Activated CD4-positive, alpha-beta T cell treated with anti-CD3 and anti-CD28 coated beads, Interleukin-2, amount 50 U/mL, for 24 hours (primary cell): Measurements from ENCODE around the gene ATP6V0D1.

Experiments
- DNase-seq, 2 donors: peaks; one replicate each; pipeline ENCODE4 v3.0.0-alpha.2; 2020; ENCODE audit warnings: low read depth in 1 of 2, low spot score in 1 of 2

ATP6V0D1 gene

DNA sequence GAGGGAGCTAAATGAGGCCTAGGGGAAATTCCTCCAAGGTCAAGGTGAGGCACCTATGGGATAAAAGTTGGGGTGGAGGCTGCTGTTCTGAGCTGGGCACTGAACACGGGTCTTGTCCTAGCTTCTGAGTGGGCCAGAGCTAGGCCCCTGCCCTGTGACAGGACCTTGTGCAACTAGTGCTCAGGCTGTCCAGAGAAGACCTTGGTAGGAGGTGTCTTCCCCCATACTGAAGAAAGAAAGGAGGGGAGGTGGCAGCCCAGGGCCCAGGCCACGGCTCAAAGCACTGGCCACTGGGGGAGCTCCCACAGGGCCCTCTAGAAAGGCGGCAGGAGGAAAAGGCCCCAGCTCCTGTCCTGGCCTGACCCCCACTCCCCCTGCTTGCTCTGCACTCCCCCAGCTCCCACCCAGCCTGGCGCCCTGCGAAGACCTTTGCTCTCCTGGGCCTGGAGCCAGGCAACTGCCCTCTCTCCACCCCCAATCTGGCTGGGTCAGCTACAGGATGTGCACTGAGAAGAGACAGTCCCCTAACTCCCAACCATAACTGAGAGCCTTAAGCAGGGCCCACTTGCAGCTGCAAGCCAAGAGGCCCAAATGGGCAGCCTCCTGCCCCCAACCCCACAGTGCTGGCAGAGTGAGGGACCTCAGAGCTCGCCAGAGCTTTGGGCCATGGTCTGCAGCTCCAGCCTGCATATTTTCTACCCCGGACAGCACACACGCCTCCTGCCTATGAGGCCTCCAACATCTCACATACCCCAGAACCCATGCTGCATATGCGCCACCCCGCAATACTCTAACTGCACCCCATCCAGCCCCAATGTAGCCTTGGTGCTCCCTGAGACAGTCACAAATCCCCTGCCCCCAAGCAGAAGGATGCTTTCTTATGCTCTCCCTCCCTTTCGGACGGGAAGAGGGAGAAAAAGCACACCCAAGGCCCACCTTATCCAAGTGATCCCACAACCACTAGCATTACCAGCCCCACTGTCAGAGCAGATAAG, 34.7 kb downstream of the ATP6V0D1 start:
- DNase-seq = no peak

DNA sequence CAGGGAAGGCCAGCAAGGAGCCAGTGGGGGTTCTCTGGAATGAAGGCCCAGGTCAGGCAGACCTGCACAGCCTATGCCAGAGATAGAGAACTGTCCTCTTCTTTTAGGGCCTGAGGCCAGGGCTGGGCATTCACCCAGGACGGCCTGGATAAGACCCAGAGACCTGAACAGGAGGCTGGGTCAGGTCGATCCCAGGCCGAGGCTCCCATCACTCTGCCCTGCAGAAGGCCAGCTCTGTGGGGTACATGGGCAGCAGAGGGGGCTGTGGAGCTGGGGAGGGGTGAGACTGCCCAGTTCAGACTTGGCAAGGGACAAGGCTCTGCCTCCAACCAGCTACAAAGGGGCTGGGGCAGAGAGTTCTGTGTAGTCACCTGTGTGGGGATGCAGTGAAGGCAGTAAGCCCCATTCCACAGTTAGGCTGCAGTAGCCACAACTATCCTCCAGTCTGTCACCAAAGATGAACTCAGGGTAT, 35.5 kb downstream of the ATP6V0D1 start:
- DNase-seq = no peak

DNA sequence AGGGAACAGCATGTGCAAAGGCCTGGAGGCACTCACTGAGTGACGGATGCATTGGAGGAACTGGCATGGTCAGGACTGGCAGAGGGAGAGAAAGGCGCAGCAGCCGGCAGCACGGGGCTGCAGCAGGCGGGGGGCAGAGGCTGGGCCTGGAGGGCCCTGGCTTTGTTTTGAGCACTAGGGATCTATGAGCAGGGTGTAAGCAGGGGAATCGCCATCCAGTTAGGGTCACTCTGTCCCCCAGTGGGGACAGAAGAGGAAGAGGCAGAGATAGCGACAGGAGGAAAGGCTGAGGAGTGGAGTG, 35.9 kb downstream of the ATP6V0D1 start:
- no peak for DNase-seq

DNA sequence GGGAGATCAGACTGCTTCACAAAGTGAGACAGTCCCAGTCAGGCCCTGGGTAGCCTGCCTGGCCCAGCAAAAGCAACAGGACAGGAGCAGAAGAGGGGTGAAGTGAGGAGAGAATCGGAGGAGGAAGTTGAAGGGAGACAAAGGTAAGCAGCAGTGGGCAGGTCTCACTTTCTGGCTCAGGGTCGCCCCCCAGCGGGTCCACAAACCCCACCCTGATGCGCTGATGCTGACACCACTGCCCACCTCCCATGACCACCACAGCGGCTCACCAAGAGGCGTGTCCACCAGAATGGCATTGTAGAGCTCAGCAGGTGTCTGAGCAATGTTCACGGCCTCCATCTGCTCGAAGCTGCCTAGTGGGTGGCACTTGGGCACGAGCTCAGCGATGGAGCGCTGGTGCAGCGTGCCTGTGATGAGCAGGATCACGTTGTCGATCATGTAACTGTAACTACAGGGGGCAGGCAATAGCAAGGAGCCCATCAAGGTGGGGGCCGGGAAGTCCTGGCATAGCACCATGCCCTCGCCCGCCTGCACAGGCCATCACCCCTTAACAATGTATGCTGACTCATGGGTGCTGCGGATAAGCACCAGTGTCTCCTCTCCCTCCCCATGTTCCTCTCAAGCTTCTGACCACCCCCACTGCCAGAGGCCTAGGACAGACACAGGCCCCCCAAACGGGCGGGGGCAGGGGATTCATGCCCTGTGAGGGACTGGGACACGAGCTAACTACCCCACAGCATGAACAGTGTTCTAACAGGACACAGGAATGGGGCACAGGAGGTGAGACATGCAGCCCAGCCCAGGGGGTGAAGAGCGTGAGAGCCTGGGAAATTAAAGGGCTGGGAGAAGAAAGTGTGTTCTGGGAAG, 36.5 kb downstream of the ATP6V0D1 start:
- no peak for DNase-seq

DNA sequence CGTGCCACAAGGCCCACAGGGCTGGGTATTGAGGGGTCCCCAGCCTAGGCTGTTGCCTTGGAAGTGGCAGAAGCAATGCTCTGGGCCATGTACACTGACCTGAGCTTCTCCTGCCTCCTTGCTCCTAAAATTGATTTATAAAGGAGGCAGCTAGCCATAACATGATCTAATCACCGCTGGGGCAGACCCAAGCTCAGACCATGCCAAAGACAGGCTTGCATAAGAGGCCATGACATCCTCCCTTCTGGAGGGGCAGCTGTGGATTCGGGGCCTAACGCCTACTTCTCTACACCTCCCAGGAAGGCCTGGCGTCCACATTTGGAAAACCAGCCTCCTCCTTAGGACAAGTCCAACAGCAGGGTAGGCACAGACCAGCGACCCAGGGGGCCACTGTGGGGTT, 37.7 kb downstream of the ATP6V0D1 start:
- DNase-seq = no peak

DNA sequence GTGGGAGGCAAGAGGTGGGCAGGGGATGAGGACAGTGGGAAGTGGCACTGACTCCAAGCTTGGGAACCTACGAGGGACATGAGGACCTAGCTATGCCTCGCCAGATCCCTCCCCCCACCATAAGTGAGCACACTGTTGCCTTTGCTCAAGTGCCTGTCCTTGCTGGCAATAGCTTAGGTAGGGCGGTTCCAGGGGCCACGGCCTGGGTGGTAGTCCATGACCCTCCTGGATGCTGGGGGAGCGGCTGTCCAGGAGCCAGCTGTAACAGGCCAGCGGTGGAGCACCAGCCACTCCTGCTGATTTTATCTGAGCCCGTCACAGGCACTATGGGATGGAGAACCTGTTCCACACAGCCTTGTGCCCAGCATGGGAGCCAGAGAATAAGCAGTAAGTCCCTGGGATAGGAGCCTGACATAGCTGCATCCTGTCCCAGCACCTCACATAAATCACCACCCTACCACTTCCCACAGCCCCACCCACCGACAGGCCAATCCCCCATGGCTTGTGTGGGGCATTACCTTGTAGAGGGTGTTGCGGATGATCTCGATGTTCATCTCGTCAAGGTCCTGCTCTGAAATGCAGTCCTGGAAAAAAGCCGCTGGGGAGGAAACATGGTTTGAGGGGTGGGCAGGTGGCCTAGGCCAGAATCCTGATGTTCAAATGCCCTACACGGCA, 38.2 kb downstream of the ATP6V0D1 start:
- DNase-seq = no peak

DNA sequence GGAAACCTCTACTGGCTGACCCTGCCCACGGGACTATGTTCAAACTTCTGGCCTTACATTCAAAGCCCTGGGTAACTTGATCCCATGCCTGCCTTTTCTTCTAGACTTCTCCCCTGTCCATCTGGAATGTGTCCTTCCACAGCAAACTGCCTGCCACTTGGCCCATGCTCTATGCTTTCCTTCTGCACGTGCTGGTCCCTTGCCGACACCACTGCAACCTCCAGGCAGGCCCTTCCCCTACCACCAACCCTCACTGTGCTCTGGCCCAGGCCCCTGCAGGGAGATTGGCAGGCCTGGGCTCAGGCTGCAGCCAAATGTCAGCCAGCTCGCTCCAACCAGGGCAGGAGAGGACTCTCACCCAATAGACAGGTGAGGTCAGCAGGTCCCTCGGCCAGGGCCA, 39.0 kb downstream of the ATP6V0D1 start:
- DNase-seq = no peak

DNA sequence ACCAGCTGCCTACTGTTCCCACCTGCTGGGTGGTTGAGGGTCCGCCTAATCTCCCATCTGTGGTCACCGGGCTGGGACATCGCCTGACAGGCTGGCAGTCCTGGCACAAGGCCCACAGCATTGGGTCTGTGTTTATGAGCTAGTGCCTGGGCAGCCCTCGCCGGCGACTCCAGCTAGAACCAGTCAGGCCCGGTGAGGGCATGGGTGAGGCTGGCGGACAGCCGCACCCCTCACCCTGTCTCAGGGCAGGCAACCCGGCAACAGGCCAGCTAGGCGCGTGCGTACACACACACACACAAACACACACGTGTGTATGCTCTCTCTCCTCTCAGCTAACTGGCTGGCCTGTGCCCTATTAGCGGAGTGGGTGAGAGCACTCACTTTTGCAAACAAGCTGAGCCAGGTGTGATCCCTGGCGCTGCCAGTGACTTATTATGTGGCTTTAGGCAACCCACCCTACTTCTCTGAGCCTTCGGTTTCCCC, 39.6 kb downstream of the ATP6V0D1 start:
- no peak for DNase-seq

DNA sequence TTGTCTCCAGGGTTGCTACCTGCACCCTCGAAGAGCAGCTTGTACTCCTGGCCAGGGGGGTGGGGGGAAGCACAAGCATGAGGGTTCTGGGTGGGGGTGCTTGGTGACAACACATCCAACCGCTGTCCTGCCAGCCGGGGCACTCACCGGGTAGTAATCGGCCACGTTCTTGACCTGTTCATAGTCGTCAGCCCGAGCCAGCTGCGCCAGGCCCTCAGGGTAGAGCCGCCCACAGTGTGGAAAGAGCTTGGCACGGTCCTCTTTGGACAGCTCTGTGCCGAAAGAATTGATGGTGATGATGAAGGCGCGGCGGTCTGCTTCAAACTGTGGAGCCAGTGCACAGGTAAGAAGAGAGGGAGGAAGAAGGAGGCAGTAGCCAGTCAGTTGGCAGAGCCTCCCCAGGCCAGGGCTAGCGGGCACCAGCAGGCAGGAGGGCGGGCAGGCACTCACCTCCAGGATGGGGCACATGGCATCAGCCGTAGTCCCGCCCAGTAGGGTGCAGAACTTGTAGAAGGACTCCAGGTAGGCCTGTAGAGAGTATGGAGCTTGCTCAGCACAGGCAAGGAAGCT, 42.0 kb downstream of the ATP6V0D1 start:
- DNase-seq = no peak

DNA sequence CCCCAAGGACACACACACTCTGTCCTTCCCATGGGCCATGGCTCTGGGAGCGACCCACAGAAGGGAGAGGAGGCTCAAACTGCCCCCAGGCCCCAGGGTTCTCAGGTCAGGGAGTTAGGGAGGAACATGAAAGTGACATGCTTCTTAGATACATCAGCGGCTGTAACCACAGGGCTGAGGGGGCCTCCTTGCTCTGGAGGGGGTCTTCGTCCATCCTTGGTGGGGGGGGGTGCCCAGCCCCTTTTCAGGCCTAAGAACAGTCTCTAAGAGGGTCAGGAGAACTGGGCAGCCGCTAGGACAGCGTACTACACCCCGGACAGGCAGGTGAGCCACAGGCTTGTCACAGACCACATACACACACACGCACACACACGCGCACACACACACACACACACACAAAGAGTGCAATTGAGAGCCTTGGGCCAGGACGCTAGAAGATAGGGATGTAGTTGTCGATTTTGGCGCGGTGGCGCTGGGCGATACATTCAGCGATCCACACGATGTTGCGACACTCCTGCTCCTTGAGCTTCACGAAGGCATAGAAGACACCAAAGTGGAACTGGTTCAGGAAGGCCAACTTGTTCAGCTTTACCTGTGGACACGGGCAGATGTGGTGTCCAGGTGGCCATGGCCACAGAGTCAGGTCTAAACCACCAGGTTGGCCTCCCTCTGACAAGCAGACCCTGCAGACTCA, 42.7 kb downstream of the ATP6V0D1 start:
- DNase-seq = no peak

DNA sequence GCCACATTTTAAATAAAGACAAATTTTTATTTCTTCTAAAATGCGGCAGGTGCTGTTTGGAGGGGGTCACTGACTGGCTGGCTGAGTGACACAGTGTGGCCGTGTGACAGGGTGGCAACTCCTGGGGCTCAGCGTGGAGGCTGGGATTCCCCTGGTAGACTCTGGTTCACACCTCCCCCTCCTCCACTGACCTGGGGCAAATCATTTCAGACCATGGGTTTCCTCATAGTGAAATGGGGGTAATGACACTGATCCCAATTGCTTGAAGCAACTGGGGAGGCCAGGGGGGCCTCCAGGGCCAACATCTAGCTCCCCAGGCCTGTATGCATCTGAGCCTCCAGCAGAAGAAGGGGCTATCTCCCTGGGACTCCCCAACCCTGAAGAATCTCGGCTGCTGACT, 43.4 kb downstream of the ATP6V0D1 start:
- no peak for DNase-seq

DNA sequence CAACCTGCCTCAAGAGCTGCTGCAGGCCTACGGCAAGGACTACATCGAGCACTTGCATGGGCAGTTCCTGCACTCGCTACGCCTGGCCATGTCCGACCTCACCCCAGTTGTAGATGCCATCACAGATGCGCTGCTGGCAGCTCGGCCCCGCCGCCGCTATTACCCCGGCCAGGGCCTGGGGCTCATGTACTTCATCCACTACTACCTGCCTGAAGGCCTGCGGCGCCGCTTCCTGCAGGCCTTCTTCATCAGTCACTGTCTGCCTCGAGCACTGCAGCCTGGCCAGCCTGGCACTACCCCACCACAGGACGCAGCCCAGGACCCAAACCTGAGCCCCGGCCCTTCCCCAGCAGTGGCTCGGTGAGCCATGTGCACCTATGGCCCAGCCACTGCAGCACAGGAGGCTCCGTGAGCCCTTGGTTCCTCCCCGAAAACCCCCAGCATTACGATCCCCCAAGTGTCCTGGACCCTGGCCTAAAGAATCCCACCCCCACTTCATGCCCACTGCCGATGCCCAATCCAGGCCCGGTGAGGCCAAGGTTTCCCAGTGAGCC, 44.2 kb downstream of the ATP6V0D1 start:
- DNase-seq = no peak

DNA sequence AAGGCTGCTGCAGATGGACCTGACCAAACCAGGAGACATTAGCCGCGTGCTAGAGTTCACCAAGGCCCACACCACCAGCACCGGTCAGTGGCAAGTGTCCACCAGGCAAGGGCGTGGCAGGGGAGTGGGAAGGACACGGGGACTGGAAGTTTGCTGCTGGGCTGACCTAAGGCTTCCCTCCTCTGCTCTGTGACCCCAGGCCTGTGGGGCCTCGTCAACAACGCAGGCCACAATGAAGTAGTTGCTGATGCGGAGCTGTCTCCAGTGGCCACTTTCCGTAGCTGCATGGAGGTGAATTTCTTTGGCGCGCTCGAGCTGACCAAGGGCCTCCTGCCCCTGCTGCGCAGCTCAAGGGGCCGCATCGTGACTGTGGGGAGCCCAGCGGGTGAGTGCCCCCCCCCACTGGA, 45.2 kb downstream of the ATP6V0D1 start:
- no peak for DNase-seq

DNA sequence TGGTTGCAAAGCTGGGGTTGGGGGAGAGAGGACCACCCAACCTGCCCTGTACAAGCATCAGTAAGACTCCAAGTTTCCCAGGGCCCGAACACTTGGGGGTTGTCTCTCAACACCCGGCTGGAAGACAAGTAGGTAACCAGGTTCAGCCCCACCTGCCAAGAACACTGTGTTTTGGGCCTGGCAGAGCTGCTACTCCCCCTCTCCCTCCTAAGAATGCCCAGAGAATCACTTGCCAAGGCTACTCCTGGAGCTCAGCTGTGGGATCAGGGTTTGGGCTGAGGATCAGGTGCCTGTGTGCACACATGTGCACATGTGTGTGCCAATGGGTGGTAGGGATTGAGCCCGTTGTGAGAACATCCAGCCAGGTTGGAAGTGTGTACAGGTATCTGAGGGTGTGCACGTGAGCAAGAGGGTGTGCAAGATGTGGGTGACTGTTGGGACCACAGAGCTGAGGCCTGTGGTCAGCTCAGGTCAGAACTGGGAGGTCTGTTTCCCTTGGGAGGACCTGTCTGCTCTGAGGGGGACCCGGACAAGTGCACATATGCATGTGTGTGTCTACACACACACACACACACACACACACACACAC, 47.7 kb downstream of the ATP6V0D1 start:
- no peak for DNase-seq

DNA sequence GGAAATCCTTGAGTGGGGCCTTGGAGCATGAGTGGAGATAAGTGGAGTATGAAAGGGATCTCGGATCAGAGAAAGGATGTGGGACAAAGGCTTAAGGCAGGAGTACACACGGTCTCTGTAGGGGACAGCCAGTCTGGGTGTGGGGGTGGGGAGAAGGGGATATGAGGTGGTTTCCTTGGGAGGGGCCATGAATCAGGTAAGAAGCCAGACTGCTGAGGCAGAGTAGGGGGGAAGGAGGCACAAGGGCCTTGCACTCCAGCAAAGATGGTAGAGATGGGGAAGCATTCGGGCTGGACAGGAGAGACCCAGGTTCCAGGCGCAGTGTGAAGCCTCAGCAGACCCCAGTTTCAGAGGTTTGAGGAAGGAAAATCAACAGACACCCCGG, 48.5 kb downstream of the ATP6V0D1 start:
- DNase-seq = no peak

DNA sequence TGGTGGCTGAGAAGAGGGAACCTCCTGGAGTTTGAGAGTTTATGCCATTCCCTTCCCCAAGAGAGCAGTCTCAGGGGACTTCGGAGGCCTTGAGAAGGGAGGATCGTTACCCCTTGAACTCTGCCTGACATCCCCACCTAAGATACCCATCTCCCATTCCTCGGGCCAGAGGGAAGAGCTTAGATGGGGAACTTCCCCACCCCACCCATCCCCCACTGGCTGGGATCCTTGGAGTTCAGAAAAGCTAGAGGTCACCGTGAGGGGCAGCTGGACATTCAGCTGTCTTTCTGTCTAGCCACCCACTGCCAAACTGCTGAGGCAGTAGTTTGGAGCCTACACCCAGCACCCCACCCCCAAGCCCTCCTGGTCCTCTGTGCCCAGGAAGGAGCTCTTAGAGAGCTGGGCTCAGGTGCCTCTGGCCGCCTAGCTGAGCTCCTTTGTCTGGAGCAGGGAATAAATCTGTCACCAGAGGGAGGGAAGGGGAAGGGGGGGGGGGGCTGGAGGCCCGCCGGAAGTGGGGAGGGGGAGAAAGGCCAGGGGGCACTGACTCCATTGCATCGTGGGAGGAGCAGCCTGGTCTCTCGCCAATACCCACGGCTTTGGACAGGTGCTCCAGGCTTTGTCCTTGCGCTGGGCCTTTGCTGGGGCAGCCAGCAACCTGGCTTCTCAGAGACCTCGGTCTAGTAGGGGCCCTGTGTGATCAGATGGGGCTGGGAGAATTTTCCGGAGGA, 49.0 kb downstream of the ATP6V0D1 start:
- DNase-seq = no peak

DNA sequence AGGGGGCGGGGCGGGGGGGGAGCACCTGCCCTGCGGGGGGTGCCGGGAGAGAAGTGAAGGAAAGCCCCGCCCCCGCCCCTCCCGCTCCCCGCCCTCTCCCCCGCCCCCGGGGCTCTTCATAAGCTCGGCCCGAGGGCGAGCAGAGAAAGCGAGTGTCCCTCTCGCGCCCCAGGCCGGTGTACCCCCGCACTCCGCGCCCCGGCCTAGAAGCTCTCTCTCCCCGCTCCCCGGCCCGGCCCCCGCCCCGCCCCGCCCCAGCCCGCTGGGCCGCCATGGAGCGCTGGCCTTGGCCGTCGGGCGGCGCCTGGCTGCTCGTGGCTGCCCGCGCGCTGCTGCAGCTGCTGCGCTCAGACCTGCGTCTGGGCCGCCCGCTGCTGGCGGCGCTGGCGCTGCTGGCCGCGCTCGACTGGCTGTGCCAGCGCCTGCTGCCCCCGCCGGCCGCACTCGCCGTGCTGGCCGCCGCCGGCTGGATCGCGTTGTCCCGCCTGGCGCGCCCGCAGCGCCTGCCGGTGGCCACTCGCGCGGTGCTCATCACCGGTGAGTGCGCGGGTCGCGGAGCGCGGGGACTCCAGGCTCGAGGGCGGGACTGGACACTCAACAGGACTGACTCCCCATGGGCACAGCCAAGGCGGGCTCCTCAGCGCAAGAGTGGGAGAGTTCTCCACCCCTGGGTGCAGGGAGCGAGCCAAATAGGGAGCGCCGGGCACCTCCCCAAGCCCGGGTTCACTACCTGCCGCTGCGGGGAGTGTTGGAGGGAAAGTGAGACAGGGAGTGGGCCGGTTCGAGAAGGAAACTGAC, 49.8 kb downstream of the ATP6V0D1 start, which contains the start of gene HSD11B2:
HSD11B2 (plus strand) TSS at position 145 of the 798 bp plus-strand sequence; CDS start at position 273, 128 bp downstream.
- no peak for DNase-seq

DNA sequence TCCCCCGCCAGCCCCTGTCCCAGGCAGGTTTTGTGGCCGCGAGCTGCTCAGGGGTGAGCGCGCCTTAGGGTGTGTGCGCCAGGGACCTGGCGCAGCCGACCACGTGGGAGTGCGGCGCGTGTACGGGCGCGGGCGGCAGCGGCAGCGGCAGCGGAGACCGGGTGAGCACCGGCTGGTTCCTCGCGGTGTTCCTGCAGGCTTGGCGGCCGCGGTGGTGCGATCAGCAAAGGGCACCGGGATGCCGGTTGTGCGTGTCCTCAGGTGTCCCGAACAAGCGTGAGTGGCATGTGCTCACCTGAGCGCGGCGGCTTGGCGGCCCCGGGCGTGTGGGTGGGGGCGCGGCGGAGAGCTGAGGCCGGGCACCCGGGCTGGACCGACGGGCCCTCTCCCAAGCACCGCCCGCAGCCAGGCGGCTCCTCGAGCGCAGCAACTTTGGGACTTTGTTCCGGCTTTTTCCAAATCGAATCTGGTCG, 50.4 kb downstream of the ATP6V0D1 start:
- no peak for DNase-seq
